Keratinocyte (primary cell): ENCODE data around the gene COX4I1.

ENCODE experiments used
- CTCF ChIP-seq, 3 experiments: IDR thresholded peaks in 1 of 3; conservative IDR thresholded peaks in 1 of 3; optimal IDR thresholded peaks in 1 of 3; 2 replicates in 2 of 3; 3 replicates in 1 of 3; pipeline versions ENCODE3 to v1.5.1; 2011; ENCODE audit warnings: low read length in 3 of 3, mild to moderate bottlenecking in 3 of 3, moderate library complexity in 2 of 3, control low read depth in 1 of 3, inconsistent platforms in 1 of 3; ENCODE audit not compliant: insufficient read depth in 2 of 3; ENCODE audit errors: extremely low read depth in 1 of 3
- EZH2 ChIP-seq: IDR thresholded peaks from one replicate; pipeline ENCODE4 v1.6.1; 2012; ENCODE audit warnings: inconsistent platforms, mild to moderate bottlenecking, low read length, moderate library complexity

GRCh38 chr16:85774811-85775210, 24.7 kb upstream of the COX4I1 start:
- TF ChIP-seq CTCF (optimal IDR thresholded peaks at IDR 0.05 in 1 of 3, IDR thresholded peaks at IDR 0.05 in 1 of 3, conservative IDR thresholded peaks at IDR 0.05 in 1 of 3; ENCODE audit: extremely low read depth in 1 of 3, insufficient read depth in 2 of 3, low read length in 3 of 3) (no peak), EZH2 (no peak)
